ENCODE results near the gene TMEM221. TPM values are rescaled to one million over a fixed set of nuclear protein-coding genes. Genes with fewer than 3 reads are reported as not detected.

The TMEM221 gene
- total and polyA plus RNA-seq, 9 of the 15 experiments (the other 6 are each of a cell fraction or from before 2014, with no cell fraction given): 0.06 to 0.35 TPM; not detected in 7

GRCh38 chr19:17405250-17406045 is 43.0 kb downstream of the TMEM221 start, which contains the start of gene BST2 (continued):
- TF ChIP-seq ZBTB9 (CRISPR knock-in tag; IDR thresholded peaks at IDR 0.05): no peak
- TF ChIP-seq, protein P1, sequence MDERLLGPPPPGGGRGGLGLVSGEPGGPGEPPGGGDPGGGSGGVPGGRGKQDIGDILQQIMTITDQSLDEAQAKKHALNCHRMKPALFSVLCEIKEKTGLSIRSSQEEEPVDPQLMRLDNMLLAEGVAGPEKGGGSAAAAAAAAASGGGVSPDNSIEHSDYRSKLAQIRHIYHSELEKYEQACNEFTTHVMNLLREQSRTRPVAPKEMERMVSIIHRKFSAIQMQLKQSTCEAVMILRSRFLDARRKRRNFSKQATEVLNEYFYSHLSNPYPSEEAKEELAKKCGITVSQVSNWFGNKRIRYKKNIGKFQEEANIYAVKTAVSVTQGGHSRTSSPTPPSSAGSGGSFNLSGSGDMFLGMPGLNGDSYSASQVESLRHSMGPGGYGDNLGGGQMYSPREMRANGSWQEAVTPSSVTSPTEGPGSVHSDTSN (CRISPR knock-in tag; IDR thresholded peaks at IDR 0.05; ENCODE audit: low read depth): no peak
- TF ChIP-seq, protein P1 (tag; conservative IDR thresholded peaks at IDR 0.05; ENCODE audit: low read depth): peak; percentile 25; the same call in 1 of the 2 replicates
- TF ChIP-seq TCFL5 (CRISPR knock-in tag; conservative IDR thresholded peaks at IDR 0.05): no peak
- no peak for TF ChIP-seq HNRNPLL (IDR thresholded peaks at IDR 0.05; ENCODE audit: low read depth, low read length, poor library complexity, severe bottlenecking)
- no peak for TF ChIP-seq KHSRP (IDR thresholded peaks at IDR 0.05)
- TF ChIP-seq SRSF3 (IDR thresholded peaks at IDR 0.05; ENCODE audit: insufficient read depth, low read length): no peak
- TF ChIP-seq CTBP1 (IDR thresholded peaks at IDR 0.05; ENCODE audit: borderline replicate concordance): peak; percentile 81
- TF ChIP-seq DMBX1 (CRISPR knock-in tag; IDR thresholded peaks at IDR 0.05; ENCODE audit: borderline replicate concordance): no peak
- no peak for TF ChIP-seq FOXK1 (CRISPR knock-in tag; IDR thresholded peaks at IDR 0.05; ENCODE audit: borderline replicate concordance)
- TF ChIP-seq PKNOX1 (IDR thresholded peaks at IDR 0.05): peak; percentile 69
- TF ChIP-seq, protein P2, sequence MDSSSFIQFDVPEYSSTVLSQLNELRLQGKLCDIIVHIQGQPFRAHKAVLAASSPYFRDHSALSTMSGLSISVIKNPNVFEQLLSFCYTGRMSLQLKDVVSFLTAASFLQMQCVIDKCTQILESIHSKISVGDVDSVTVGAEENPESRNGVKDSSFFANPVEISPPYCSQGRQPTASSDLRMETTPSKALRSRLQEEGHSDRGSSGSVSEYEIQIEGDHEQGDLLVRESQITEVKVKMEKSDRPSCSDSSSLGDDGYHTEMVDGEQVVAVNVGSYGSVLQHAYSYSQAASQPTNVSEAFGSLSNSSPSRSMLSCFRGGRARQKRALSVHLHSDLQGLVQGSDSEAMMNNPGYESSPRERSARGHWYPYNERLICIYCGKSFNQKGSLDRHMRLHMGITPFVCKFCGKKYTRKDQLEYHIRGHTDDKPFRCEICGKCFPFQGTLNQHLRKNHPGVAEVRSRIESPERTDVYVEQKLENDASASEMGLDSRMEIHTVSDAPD (CRISPR knock-in tag; IDR thresholded peaks at IDR 0.05): no peak
- TF ChIP-seq, protein P3, sequence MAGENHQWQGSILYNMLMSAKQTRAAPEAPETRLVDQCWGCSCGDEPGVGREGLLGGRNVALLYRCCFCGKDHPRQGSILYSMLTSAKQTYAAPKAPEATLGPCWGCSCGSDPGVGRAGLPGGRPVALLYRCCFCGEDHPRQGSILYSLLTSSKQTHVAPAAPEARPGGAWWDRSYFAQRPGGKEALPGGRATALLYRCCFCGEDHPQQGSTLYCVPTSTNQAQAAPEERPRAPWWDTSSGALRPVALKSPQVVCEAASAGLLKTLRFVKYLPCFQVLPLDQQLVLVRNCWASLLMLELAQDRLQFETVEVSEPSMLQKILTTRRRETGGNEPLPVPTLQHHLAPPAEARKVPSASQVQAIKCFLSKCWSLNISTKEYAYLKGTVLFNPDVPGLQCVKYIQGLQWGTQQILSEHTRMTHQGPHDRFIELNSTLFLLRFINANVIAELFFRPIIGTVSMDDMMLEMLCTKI (IDR thresholded peaks at IDR 0.05; ENCODE audit: partially characterized antibody): no peak
- TF ChIP-seq SMC3 (conservative IDR thresholded peaks at IDR 0.05; ENCODE audit: insufficient read depth, low read depth, low read length): no peak
- TF ChIP-seq TEAD4 (IDR thresholded peaks at IDR 0.05; ENCODE audit: low read length): peak; percentile 67; the same call in 1 of the 2 replicates
- no peak for TF ChIP-seq TEAD4 (CRISPR knock-in tag; IDR thresholded peaks at IDR 0.05; ENCODE audit: borderline replicate concordance)

All from K562 (cell line).